Measurements from ENCODE around the gene CDC42BPB. TPM values are rescaled to one million over a fixed set of nuclear protein-coding genes. Genes with fewer than 3 reads are reported as not detected.

CDC42BPB gene
- total RNA-seq, 4 donors from 2014 or later, result 80.6 to 157 (median 118) TPM

GRCh38 chr14:102944448-102945330 lies 112.7 kb downstream of the CDC42BPB start:
- Histone ChIP-seq H3K36me3 (no peaks in the 10 kb centered on the region), H3K27ac (no peak overlapping the region), H3K4me1 (no peaks in the 10 kb centered on the region), H3K4me3 (no peak overlapping the region), H3K9me3 (no peaks in the 10 kb centered on the region), H3K27me3 (no peaks in the 10 kb centered on the region)
- TF ChIP-seq POLR2A (IDR thresholded peaks at IDR 0.05), result no peak
- TF ChIP-seq, protein P1, sequence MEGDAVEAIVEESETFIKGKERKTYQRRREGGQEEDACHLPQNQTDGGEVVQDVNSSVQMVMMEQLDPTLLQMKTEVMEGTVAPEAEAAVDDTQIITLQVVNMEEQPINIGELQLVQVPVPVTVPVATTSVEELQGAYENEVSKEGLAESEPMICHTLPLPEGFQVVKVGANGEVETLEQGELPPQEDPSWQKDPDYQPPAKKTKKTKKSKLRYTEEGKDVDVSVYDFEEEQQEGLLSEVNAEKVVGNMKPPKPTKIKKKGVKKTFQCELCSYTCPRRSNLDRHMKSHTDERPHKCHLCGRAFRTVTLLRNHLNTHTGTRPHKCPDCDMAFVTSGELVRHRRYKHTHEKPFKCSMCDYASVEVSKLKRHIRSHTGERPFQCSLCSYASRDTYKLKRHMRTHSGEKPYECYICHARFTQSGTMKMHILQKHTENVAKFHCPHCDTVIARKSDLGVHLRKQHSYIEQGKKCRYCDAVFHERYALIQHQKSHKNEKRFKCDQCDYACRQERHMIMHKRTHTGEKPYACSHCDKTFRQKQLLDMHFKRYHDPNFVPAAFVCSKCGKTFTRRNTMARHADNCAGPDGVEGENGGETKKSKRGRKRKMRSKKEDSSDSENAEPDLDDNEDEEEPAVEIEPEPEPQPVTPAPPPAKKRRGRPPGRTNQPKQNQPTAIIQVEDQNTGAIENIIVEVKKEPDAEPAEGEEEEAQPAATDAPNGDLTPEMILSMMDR (IDR thresholded peaks at IDR 0.05), result no peak
- intact Hi-C loops (cut with DNase I; ENCODE audit: low total_unique reads), result no loop called here
- DNase-seq, result no peak

DNA sequence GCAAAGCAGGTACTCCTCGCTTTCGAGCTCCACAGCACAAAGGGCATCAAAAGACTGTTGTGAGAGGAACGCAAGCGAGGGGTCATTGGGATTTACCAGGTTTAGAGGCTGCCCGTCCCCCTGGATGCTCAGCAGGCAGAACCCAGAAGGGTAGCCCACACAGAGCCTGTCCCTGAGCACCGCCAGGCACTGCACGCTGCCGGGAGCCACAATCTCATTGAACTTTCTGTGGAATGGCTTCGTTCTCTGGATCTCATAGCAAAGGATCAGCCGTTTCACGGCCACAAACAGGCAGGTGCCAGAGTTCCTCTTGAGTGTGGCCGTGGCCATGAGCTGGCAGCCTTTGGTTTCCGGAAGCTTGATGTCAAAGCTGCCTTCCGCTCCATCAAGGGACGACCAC lies 113.4 kb downstream of the CDC42BPB start:
- no peak overlapping the region for H3K27ac ChIP-seq
- H3K4me1 ChIP-seq, result no peaks in the 10 kb centered on the region
- no peaks in the 10 kb centered on the region for H3K9me3 ChIP-seq
- no peak overlapping the region for H3K4me3 ChIP-seq
- no peaks in the 10 kb centered on the region for H3K36me3 ChIP-seq
- no peak for TF ChIP-seq POLR2A (IDR thresholded peaks at IDR 0.05)
- TF ChIP-seq, protein P1 (IDR thresholded peaks at IDR 0.05), result no peak
- no peaks in the 10 kb centered on the region for H3K27me3 ChIP-seq
- no peak for DNase-seq
- intact Hi-C loops (cut with DNase I; ENCODE audit: low total_unique reads), result no loop called here

DNA sequence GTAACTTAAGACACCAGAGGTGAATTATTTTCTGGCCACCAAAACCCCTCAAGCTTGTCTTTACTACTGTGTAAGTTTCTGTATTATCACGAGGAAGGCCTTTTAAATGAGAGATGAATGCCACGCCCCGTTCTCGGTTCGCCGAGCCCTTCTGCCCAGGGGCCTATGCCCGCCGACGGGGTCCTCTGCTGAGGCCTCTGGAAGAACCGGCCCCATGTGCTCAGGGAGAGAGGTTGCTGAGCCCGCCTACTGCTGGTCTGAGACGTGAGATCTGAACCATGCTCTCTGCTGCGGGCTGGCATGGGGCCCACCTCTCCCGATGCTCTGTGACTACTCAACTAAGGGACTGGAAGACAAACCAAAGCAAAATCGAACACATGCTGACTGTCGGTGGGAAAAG lies 113.9 kb downstream of the CDC42BPB start:
- Histone ChIP-seq H3K4me3 (no peak overlapping the region), H3K9me3 (no peaks in the 10 kb centered on the region), H3K4me1 (no peaks in the 10 kb centered on the region), H3K27me3 (no peaks in the 10 kb centered on the region), H3K27ac (no peak overlapping the region), H3K36me3 (no peaks in the 10 kb centered on the region)
- DNase-seq, result no peak
- intact Hi-C loops (cut with DNase I; ENCODE audit: low total_unique reads), result no loop called here
- no peak for TF ChIP-seq POLR2A (IDR thresholded peaks at IDR 0.05)

DNA sequence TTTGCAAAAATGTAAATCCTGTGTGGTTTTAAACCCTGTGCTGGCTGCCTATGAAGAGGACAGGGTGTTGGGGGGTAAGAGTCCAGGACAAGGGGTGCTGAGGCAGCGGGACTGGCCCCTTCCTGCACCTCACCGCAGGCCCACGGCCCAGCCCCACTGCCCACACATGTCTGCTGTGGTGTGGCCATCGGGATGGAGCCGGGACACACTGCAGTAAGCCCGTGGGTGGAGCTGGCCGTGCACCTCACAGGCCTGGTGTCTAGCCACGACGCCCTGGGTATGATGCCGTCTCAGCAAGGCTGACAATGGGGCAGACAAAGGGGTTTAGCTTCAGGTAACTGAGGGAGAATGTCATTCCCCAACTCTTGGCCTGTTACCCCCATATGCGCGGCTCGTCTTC lies 115.3 kb downstream of the CDC42BPB start:
- no peak for DNase-seq
- Histone ChIP-seq H3K9me3 (no peaks in the 10 kb centered on the region), H3K27me3 (no peaks in the 10 kb centered on the region), H3K27ac (no peak overlapping the region), H3K4me3 (no peak overlapping the region), H3K36me3 (no peaks in the 10 kb centered on the region), H3K4me1 (no peaks in the 10 kb centered on the region)
- TF ChIP-seq, protein P1 (IDR thresholded peaks at IDR 0.05), result no peak
- intact Hi-C loops (cut with DNase I; ENCODE audit: low total_unique reads), result no loop called here

GRCh38 chr14:102941419-102942011 lies 115.8 kb downstream of the CDC42BPB start:
- intact Hi-C loops (cut with DNase I; ENCODE audit: low total_unique reads), result no loop called here
- no peak for DNase-seq
- TF ChIP-seq, protein P1 (IDR thresholded peaks at IDR 0.05), result no peak
- no peak for TF ChIP-seq POLR2A (IDR thresholded peaks at IDR 0.05)
- Histone ChIP-seq H3K27ac (no peak overlapping the region), H3K27me3 (no peaks in the 10 kb centered on the region), H3K4me3 (no peak overlapping the region), H3K36me3 (no peaks in the 10 kb centered on the region), H3K4me1 (no peaks in the 10 kb centered on the region), H3K9me3 (no peaks in the 10 kb centered on the region)
